HG02943 (cell line): Measurements from ENCODE around the gene TRPM6.

ENCODE experiments used
- ATAC-seq: cut with Tn5 transposase; IDR thresholded peaks from one replicate; pipeline ENCODE4 v1.9.1; 2021; ENCODE audit warnings: mild to moderate bottlenecking, low read depth, moderate library complexity; ENCODE audit not compliant: unreplicated experiment

TRPM6 gene

DNA sequence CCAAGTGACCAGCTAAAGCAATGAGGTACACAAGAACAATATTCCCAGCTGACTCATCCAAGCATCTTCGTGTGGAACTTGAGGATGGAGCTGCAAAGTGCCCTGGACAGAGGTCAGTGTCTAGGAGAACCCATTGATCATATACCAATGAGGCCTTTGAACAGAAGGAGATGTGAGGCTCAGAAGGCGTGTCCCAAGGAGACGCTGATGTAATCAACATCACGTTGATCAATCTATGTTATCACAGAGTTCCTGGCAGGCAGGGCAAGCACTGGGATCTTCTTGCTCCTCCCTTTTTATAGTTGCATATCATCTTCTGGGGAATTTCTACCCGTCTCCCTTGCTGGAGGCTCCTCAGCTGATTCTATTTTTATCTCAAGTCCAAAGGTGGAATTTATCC lies 163.4 kb downstream of the TRPM6 start:
- ATAC-seq: no peak

GRCh38 chr9:74721696-74722660 lies 165.7 kb downstream of the TRPM6 start:
- no peak for ATAC-seq

GRCh38 chr9:74719306-74719705 lies 168.4 kb downstream of the TRPM6 start:
- ATAC-seq: no peak

GRCh38 chr9:74718709-74719108 lies 169.0 kb downstream of the TRPM6 start:
- ATAC-seq: no peak

- ATAC-seq: no peak
Measured at GRCh38 chr9:74711341-74711740, 176.4 kb downstream of the TRPM6 start.

DNA sequence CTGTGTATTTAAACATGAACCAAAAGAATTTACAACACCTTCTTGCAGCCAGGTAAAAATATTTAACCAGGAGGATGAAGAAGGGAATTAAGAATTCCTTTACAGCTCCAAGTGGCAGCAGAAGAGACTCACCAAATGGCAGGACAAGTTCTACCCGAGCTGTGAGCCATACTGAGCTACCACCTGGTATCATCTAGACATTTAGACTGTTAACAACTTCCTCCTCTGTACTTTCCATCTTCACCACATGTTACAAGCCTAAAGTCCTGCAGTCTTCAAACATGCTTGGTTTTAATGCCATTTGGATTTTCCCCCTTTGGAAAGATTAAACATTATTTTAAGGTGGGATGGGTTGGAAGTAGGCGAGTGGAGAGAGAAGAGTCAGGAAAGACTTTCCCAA lies 190.2 kb downstream of the TRPM6 start:
- ATAC-seq: no peak

GRCh38 chr9:74696520-74696919 lies 191.2 kb downstream of the TRPM6 start:
- no peak for ATAC-seq

- no peak for ATAC-seq
Measured at GRCh38 chr9:74691058-74691457, 196.7 kb downstream of the TRPM6 start.

GRCh38 chr9:74683322-74683721 lies 204.4 kb downstream of the TRPM6 start:
- no peak for ATAC-seq

- ATAC-seq: no peak
Measured at GRCh38 chr9:74681906-74682305, 205.8 kb downstream of the TRPM6 start.

- ATAC-seq: no peak
Measured at GRCh38 chr9:74674077-74674476, 213.6 kb downstream of the TRPM6 start.
